GM10248 (cell line): Measurements from ENCODE around the gene MBD3L5.
"Not testable (repeated sequence)": the region's sequence is repeated elsewhere in the genome, so short reads cannot be mapped to it uniquely, and the experiment has no call there.

ENCODE experiments used
- CTCF ChIA-PET: fragments of 300-600 bp; sonication (Branson Sonifier 250); formaldehyde crosslinking; extraction: SDS; loops from one replicate; lab custom pipeline; 2021; ENCODE audit warnings: antibody characterized with exemption; lab: Yijun Ruan, JAX
- POLR2A ChIA-PET: fragments of 350-650 bp; sonication (Branson Sonifier 250); formaldehyde crosslinking; extraction: SDS; loops from one replicate; lab custom pipeline; 2020; ENCODE audit warnings: antibody characterized with exemption; lab: Yijun Ruan, JAX
- DNase-seq: peaks from one replicate; pipeline ENCODE4 v3.0.0; 2012; ENCODE audit errors: extremely low spot score
- CTCF ChIP-seq: IDR thresholded peaks from 2 replicates; pipeline ENCODE4 v1.5.1; 2012; ENCODE audit warnings: mild to moderate bottlenecking, low read depth; ENCODE audit errors: extremely low read depth, missing control alignments, control extremely low read depth

Gene MBD3L5

GRCh38 chr19:7059977-7060376 lies 29.6 kb downstream of the MBD3L5 start:
- DNase-seq, CTCF ChIA-PET, POLR2A ChIA-PET: not testable (repeated sequence)

- no peak for TF ChIP-seq CTCF
- no peak for DNase-seq
- POLR2A ChIA-PET = no interaction called here
- CTCF ChIA-PET = interaction anchor here (0.6 kb wide), 1 partner anchor 99 kb away, joined by 3 read pairs; no protein-coding TSS in a partner anchor
Measured at GRCh38 chr19:7063339-7063738, 33.0 kb downstream of the MBD3L5 start.

- ChIA-PET CTCF (interaction anchor here (0.6 kb wide), 1 partner anchor 100 kb away, joined by 3 read pairs; no protein-coding TSS in a partner anchor), POLR2A (no interaction called here)
- no peak for TF ChIP-seq CTCF
- no peak for DNase-seq
Measured at GRCh38 chr19:7063764-7064418, 33.5 kb downstream of the MBD3L5 start.

DNA sequence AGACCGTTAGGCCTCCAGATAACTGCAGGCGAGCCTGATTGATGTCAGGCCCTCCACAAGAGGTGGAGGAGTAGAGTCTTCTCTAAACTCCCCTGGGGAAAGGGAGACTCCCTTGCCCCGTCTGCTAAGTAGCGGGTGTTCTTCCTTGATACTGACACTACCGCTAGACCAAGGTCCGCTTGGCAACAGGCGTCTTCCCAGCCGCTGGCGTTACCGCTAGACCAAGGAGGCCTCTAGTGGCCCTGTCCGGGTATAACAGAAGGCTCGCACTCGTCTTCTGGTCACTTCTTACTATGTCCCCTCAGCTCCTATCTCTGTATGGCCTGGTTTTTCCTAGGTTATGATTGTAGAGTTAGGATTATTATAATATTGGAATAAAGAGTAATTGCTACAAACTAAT lies 36.7 kb downstream of the MBD3L5 start:
- DNase-seq, POLR2A ChIA-PET, CTCF ChIA-PET: not testable (repeated sequence)

DNA sequence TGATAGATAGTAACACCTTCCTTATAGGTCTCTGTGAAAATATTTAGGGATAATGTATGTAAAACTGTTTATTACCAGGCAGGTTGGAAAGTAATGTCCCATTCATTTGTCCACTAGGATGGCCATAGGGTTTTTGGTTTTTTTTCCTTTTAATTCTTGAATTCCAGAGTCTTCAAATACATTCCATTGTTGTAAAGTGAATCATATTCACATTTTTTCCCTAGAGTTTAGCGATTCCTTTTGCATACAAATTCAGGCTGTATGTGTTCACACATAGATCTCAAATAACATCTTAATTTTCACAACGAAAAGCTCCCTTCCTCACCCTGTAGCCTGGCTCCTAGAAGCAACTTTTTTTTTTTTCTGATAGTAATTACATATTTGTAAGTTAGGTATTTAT lies 37.3 kb downstream of the MBD3L5 start:
- ChIA-PET CTCF (no interaction called here), POLR2A (no interaction called here)
- no peak for TF ChIP-seq CTCF
- no peak for DNase-seq

- DNase-seq = no peak
- ChIA-PET POLR2A (interaction anchor here (0.7 to 1.0 kb wide), 2 partner anchors 31 to 800 kb away, joined by 3 to 6 read pairs; no protein-coding TSS in a partner anchor), CTCF (interaction anchor here (1.4 to 1.7 kb wide), 2 partner anchors 13 to 500 kb away, joined by 4 read pairs; no protein-coding TSS in a partner anchor)
- TF ChIP-seq CTCF = no peak
Measured at GRCh38 chr19:7068599-7068998, 38.2 kb downstream of the MBD3L5 start.

DNA sequence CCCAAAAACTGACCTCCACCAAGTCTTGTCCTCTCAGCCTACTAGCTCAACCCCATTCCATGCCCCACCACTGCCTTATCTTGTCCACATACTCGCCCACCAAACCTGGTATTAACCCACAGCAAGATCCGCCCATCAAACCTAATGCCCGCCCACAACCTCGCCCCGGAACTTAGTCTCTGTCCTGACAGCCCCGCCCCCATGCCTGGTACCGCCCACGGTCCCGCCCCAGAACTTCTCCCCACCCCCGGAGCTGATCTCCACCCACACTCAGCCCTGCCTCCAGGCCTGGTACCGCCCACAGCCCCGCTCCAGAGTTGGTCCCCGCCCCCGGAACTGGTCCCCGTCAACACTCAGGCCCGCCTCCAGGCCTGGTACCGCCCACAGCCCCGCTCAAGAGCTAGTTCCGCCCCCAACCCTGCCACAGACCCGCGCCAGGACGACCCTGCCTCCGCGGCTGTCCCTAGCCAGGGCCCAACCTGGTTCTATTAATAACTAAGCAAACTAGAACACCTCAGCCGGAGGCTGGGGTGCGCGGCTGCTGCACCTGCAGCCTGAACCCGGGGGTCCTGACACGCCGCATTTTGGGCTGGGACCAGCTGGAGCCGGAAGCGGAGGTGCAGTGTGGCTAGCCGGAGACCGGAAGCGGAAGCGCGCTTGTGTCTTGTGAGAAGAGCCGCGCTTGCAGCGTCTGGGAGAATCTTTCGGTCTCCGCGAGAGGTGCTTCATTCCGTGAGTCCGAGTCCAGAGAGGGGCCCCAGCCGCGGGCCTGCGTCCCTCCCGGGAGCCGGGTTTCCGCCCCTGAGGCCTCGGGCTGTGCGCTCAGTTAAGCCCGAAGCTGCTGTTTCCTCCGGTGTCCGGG lies 38.9 kb downstream of the MBD3L5 start, which contains the start of gene ZNF557:
ZNF557 (plus strand) TSS at position 662 of the 862 bp plus-strand sequence. CDS start 5,372 bp downstream, outside the sequence.
- CTCF ChIA-PET = interaction anchor here (0.8 to 1.7 kb wide), 3 partner anchors 12 to 835 kb away, joined by 3 to 4 read pairs (median 4); partner anchors contain the start of gene MAP2K7
- peak; percentile 98 for DNase-seq
- no peak for TF ChIP-seq CTCF
- POLR2A ChIA-PET = interaction anchor here (0.6 to 1.0 kb wide), 8 partner anchors 30 to 1321 kb away, joined by 3 to 7 read pairs (median 6); partner anchors contain the start of genes RAB11B and TNFSF9
